ENCODE measurements around the gene GPR25.

Gene GPR25

GRCh38 chr1:200872446-200873115 lies at the start of gene GPR25:
TSS of gene GPR25 (plus strand) at chr1:200872981. CDS start at chr1:200873038, 57 bp downstream.
- no peak for DNase-seq

- DNase-seq = no peak
These were observed 41.7 kb upstream of the GPR25 start for GRCh38 chr1:200831091-200831490.

- DNase-seq = no peak
These were observed 38.4 kb upstream of the GPR25 start for GRCh38 chr1:200834383-200834782.

- DNase-seq = no peak
These were observed 36.6 kb upstream of the GPR25 start for GRCh38 chr1:200836213-200836612.

GRCh38 chr1:200837931-200838571 lies 34.7 kb upstream of the GPR25 start:
- DNase-seq = no peak

- no peak for DNase-seq
These were observed 33.9 kb upstream of the GPR25 start for GRCh38 chr1:200838676-200839445.

- no peak for DNase-seq
These were observed 27.4 kb upstream of the GPR25 start for GRCh38 chr1:200845360-200845759.

GRCh38 chr1:200846398-200846797 lies 26.4 kb upstream of the GPR25 start:
- DNase-seq = no peak

GRCh38 chr1:200849430-200849829 lies 23.4 kb upstream of the GPR25 start:
- DNase-seq = no peak

GRCh38 chr1:200850554-200850953 lies 22.2 kb upstream of the GPR25 start:
- DNase-seq = no peak

- DNase-seq = no peak
These were observed 15.9 kb upstream of the GPR25 start for GRCh38 chr1:200856716-200857357.

GRCh38 chr1:200857804-200858203 lies 15.0 kb upstream of the GPR25 start:
- no peak for DNase-seq

GRCh38 chr1:200861937-200862647 lies 10.7 kb upstream of the GPR25 start:
- DNase-seq = no peak

- no peak for DNase-seq
These were observed 9.9 kb upstream of the GPR25 start for GRCh38 chr1:200862713-200863415.

GRCh38 chr1:200866116-200866515 lies 6.7 kb upstream of the GPR25 start:
- no peak for DNase-seq

GRCh38 chr1:200866521-200866920 lies 6.3 kb upstream of the GPR25 start:
- no peak for DNase-seq

GRCh38 chr1:200867018-200867811 lies 5.6 kb upstream of the GPR25 start:
- DNase-seq = no peak

GRCh38 chr1:200869376-200869752 lies 3.4 kb upstream of the GPR25 start:
- no peak for DNase-seq

GRCh38 chr1:200869753-200870391 lies 2.9 kb upstream of the GPR25 start:
- DNase-seq = no peak

- DNase-seq = no peak
These were observed 412 bp downstream of the GPR25 start for GRCh38 chr1:200873116-200873670.
